Measurements from ENCODE around the gene CALD1. TPM values are rescaled to one million over a fixed set of nuclear protein-coding genes. Genes with fewer than 3 reads are reported as not detected.

CALD1 gene
- total and polyA plus RNA-seq, 2 experiments from 2014 or later: 132 to 842 TPM

DNA sequence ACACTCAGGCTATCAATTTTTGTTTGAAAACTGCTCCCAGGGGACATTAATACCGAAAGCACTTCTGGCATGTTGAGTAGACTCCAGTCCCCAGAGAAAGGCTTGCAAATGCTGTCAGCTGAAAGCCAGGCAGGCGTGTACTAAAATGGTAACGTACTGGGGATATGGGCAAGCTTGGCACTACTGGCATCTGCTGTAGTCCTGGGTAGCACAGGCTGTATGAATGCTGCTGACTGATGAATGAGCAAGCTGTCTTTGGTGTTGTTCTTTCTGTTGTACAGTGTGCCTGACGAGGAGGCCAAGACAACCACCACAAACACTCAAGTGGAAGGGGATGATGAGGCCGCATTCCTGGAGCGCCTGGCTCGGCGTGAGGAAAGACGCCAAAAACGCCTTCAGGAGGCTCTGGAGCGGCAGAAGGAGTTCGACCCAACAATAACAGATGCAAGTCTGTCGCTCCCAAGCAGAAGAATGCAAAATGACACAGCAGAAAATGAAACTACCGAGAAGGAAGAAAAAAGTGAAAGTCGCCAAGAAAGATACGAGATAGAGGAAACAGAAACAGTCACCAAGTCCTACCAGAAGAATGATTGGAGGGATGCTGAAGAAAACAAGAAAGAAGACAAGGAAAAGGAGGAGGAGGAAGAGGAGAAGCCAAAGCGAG lies 153.4 kb downstream of the CALD1 start:
- H3F3A ChIP-seq (replicated peaks; ENCODE audit: low read depth): no peaks in the 10 kb centered on the region
- peaks cover 49% of the 10 kb centered on the region for H3K36me3 Mint-ChIP-seq (ENCODE audit: low read depth)
- H3K9me3 Mint-ChIP-seq: no peaks in the 10 kb centered on the region
- peak overlapping the region; percentile 46; the same call in 1 of the 2 replicates for H3K27ac Mint-ChIP-seq
- no peak overlapping the region for H2AFZ ChIP-seq
- 0 out of 2 replicates have a peak, but pooled peaks cover 4% of the 10 kb centered on the region for H3K79me2 ChIP-seq (replicated peaks; ENCODE audit: insufficient read depth)
- no peak for DNase-seq (ENCODE audit: low spot score)
- H3K4me1 Mint-ChIP-seq: no peaks in the 10 kb centered on the region; the same call in 2 of the 3 replicates
- ATAC-seq: no peak
- H3K36me3 ChIP-seq (ENCODE audit: insufficient read depth): no peaks in the 10 kb centered on the region; the same call in 1 of the 2 replicates
- no peak overlapping the region for H3K4me3 Mint-ChIP-seq
- H3K4me2 ChIP-seq: no peak overlapping the region
- H4K20me1 ChIP-seq (replicated peaks; ENCODE audit: insufficient read depth): 0 out of 2 replicates have a peak, but pooled peaks cover 6% of the 10 kb centered on the region
- H3K27me3 ChIP-seq (ENCODE audit: insufficient read depth): no peaks in the 10 kb centered on the region
- H3K9me2 ChIP-seq (ENCODE audit: insufficient read depth): no peaks in the 10 kb centered on the region
- H3K27ac ChIP-seq (ENCODE audit: low read depth): no peak overlapping the region
- H3K27me3 Mint-ChIP-seq (ENCODE audit: insufficient read depth, low read depth, poor library complexity): peaks cover 6% of the 10 kb centered on the region
- H3K4me3 ChIP-seq: no peak overlapping the region
- TF ChIP-seq EZH2 (IDR thresholded peaks at IDR 0.05; ENCODE audit: low read depth, unreplicated experiment) (no peak), CREB1 (CRISPR knock-in tag; IDR thresholded peaks at IDR 0.05; ENCODE audit: low read depth) (no peak), REST (IDR thresholded peaks at IDR 0.05; ENCODE audit: unreplicated experiment) (no peak), NANOG (IDR thresholded peaks at IDR 0.05; ENCODE audit: borderline replicate concordance) (no peak), JUNB (IDR thresholded peaks at IDR 0.05; ENCODE audit: unreplicated experiment) (no peak), STAT1 (IDR thresholded peaks at IDR 0.05; ENCODE audit: unreplicated experiment) (no peak), EZH2phosphoT487 (IDR thresholded peaks at IDR 0.05; ENCODE audit: unreplicated experiment) (no peak), ZNF114 (CRISPR knock-in tag; IDR thresholded peaks at IDR 0.05) (no peak), ZNF331 (CRISPR knock-in tag; IDR thresholded peaks at IDR 0.05; ENCODE audit: low read depth) (no peak)
- TF ChIP-seq, protein P1, sequence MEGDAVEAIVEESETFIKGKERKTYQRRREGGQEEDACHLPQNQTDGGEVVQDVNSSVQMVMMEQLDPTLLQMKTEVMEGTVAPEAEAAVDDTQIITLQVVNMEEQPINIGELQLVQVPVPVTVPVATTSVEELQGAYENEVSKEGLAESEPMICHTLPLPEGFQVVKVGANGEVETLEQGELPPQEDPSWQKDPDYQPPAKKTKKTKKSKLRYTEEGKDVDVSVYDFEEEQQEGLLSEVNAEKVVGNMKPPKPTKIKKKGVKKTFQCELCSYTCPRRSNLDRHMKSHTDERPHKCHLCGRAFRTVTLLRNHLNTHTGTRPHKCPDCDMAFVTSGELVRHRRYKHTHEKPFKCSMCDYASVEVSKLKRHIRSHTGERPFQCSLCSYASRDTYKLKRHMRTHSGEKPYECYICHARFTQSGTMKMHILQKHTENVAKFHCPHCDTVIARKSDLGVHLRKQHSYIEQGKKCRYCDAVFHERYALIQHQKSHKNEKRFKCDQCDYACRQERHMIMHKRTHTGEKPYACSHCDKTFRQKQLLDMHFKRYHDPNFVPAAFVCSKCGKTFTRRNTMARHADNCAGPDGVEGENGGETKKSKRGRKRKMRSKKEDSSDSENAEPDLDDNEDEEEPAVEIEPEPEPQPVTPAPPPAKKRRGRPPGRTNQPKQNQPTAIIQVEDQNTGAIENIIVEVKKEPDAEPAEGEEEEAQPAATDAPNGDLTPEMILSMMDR (conservative IDR thresholded peaks at IDR 0.05; ENCODE audit: low read depth in 2 of 2): no peak
- no peaks in the 10 kb centered on the region for H3K4me1 ChIP-seq (ENCODE audit: insufficient read depth)

Data from GM23338 (cell line).